NCI-H1105 (cell line): ENCODE results near the gene MYZAP.

Source experiments
- DNase-seq: peaks from one replicate; lab custom pipeline; 2025; lab: John Stamatoyannopoulos, UW

Gene MYZAP

GRCh38 chr15:57563416-57563815, 28.3 kb upstream of the MYZAP start:
- DNase-seq: no peak

DNA sequence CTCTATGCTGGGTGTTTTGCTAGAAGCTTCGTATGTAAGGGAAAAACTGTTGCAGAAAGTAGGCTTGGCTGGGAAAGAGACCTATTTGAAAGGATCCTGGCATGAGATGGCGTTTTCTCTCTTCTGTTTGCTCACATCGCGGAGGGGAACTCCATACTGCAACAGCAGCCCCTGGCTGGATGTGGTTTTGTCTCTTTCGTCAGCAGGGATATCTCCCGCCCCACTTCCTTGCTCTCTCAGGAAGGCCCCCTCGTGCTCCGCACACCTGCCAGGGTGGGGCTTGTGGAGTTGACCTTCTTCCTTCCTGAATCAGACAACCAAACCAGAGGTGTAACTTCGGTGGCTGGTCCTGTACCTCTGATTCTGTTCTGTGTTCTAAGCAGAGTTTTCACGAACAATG, 26.4 kb upstream of the MYZAP start:
- no peak for DNase-seq

DNA sequence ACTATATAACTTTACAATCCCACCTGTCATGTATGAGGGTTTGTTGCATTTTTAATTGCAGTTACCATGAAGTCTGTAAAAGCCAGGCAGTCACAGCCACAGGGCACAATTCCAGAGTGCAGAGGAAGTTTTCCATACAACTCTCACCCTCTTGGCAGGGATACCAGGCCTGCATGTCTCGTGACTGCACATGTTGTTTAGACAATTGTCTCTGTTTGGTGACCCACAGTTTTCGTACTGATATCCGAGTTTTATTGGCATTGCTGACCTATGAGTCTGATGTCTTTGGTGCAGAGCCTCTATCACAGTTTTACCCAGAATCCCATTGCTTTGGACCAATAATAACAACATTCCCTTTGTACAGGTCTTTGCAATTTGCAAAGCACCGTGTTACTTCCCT, 24.9 kb upstream of the MYZAP start:
- no peak for DNase-seq

DNA sequence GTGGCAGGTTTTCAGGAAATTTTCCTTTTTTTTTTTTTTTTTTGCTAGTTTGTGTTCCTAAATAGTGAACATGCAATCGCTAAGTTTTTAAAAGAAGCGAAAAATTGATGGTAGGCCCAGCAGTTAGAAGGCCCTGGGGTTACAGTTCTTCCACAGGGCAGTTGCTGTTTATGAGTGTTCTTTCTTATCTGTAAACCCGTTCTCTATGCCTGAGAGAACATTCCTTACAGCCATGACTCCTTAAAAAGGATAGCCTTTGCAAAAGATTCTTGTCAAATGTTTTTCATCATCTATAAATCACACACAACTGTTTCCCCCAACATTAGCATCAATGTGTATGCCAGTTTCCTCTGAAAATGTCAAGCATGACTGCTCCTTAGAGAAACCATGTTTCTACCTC, 23.8 kb upstream of the MYZAP start:
- no peak for DNase-seq

- no peak for DNase-seq
Measured at GRCh38 chr15:57568299-57568698, 23.4 kb upstream of the MYZAP start.

DNA sequence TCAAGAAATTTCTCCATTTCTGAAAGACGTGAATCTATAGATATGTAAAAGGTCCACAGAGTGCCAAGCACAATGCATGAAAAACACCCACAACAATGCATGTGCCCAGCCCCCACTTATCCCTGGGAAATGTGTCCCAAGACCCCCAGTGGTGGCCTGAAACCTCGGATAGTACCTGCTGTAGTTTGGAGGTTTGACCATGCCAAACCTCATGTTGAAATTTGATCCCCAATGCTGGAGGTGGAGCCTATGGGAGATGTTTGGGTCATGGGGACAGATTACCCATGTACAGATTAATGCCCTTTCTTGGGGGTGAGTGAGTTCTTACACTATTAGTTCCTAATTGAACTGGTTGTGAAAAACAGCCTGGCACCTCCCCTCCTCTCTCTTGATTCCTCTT, 21.4 kb upstream of the MYZAP start:
- DNase-seq: no peak

DNA sequence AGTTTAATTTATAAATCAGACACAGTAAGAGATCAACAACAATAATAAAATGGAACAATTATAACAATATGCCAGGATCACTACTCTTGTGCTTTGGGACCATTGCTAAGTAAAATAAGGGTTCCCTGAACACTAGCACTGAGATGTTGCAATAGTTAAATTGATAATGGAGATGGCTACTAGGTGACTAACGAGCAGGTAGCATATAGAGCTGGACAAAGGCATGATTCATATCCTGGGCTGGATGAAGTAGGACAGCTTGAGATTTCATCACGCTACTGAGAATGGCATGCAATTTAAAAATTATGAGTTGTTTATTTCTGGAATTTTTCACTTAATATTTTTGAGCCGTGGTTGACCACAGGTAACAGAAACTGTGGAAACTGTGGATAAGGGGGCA, 20.7 kb upstream of the MYZAP start:
- DNase-seq: no peak

GRCh38 chr15:57571725-57572124, 20.0 kb upstream of the MYZAP start:
- no peak for DNase-seq

DNA sequence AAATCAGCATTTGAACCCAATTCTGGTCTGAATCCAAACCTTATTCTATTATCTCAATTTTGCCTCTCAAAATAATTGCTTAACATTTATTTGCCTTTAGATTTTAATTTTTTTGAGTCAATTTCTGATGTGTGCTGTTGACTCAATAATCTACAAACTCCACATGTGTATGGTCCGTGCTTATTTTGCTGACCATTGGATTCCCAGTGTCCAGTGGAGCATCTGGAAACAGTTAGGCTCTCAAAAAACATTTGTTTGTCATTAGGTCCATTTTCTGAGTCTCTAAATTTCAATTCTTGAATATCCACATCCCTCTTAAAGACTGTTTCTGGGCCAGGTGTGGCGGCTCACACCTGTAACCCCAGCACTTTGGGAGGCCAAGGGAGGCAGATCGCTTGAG, 19.2 kb upstream of the MYZAP start:
- no peak for DNase-seq

- no peak for DNase-seq
Measured at GRCh38 chr15:57573151-57573550, 18.6 kb upstream of the MYZAP start.

DNA sequence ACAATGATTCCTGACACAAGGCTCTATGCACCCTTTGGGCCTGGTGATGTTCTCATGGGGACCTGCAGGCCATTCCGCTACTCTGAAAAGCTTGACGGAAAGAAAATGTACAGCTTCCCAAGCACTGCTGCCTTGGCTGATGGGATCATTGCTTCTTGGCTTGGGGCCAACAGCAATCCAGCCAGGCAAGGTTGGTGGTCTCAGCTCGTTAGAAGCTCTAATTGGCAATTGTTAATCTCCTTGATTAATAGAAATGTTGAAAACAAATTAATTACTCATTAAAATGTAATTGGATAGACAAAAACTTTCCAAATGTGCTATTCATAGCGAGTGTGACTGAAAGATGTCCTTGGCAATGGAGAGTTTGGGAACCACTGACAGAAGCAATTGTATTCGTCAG, 16.3 kb upstream of the MYZAP start:
- no peak for DNase-seq

DNA sequence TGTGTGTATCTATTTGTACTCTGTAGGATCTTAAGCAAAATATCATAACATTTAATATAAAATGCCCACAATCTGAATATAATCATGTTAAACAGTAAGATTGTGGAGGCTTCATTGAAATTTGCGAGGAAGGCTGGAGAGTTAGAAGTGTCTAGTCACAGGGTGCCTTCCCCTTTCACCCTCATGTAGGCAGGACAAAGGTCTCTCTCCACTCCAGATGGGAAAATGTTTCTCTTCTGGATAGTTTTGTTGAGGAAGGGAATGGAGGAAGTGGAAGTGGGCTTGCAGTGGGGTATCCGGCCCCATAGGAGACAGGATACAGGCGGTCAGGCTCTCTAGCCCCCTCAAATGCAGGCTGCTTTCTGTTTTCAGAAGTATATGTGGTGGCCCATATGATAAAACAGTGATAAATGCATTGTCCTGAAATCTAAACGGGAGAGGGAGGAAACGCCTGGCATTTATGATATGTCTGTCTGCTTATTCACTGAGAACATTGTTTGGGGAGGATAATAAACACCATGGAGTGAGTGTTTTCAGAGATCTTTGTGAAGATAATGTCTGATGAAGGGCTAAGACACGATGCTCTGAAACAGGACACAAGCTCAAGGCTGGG, 13.3 kb upstream of the MYZAP start:
- no peak for DNase-seq

- no peak for DNase-seq
Measured at GRCh38 chr15:57580428-57580827, 11.3 kb upstream of the MYZAP start.

DNA sequence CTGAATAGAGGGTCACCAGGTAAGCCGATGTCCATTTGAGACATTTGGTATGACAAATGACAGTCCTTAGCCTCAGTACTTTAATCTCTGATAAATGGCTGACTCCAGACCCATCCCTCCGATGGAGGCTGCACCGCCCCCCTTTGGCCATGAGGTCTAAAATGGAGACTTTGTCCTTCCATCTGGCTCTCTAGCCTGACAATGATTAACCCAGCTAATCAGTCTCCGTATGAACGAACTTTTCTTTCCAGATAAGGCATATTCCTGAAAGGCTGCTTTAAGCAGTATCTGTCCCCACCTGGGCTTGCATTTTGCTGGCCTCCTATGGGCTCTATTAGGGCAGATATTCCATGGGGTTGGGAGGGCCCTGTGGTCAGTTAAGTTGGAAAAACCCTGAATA, 10.8 kb upstream of the MYZAP start:
- no peak for DNase-seq

GRCh38 chr15:57582090-57582489, 9.6 kb upstream of the MYZAP start:
- DNase-seq: no peak

GRCh38 chr15:57583282-57583681, 8.4 kb upstream of the MYZAP start:
- DNase-seq: no peak

- DNase-seq: no peak
Measured at GRCh38 chr15:57583720-57584119, 8.0 kb upstream of the MYZAP start.

DNA sequence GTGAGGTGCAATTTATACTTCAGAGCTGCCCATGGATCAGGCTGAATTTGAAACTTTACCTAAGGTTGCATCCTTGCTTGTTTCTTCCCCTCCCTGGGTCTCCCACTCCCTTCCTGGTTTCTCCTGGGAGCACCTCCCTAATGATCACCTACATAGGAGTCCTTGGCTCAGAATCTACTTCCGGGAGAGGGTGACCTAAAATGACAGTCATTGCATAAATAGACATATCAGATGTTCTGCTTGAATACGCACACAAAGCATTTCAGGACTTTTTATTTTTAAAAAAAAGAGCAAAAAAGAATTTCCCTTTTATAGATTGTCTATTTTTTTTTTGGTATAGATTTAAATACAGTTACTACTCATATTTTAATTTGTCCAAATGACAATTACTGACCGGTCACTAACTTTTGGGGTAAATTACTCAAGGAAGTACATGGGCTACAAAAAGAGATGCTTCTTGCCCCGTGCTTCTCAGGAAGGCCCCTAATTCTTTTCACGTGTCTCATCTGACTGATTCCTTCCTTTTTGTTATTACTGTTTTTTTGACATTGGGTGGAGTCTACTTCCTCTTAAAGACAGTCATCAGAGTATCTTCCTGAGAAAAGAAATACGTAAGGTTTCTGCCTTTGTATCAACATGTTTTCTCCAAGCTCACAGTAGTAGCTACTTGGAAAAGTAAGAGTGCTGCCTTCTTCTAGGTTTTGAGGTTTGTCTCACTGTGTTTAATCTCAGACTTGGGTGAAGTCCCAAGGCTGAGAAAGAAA, 4.9 kb upstream of the MYZAP start:
- no peak for DNase-seq

- no peak for DNase-seq
Measured at GRCh38 chr15:57589281-57589680, 2.4 kb upstream of the MYZAP start.

GRCh38 chr15:57589754-57590153, 1.9 kb upstream of the MYZAP start:
- DNase-seq: no peak

DNA sequence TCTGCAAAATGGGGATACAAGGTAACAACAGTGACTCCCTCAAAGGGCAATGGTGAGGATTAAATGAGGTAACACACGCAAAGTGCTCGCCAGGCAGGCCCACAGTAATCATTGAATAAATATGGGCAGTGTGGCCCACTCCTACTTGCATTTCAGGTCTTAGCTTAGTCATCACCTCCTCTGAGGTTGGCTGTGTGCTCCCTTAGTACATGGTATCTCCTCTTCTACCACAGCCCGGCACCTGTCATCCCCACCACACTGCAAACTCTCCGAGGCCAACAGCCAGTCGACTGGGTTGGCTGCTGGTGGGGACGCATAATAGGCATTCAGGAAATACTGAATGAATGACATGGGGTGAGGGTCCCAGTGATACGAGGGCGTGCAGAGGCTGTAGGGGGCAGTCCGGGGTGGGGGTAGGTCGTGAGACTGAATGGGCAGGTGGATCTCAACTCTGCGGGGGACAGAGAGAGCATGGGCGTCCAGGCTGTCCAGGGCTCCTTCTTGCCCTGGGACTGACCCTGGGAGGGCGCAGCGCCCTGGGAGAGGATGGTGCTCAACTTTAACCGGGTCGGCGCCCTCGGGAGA, 375 bp upstream of the MYZAP start:
- DNase-seq: no peak

- no peak for DNase-seq
Measured at GRCh38 chr15:57592426-57592825, 722 bp downstream of the MYZAP start.

DNA sequence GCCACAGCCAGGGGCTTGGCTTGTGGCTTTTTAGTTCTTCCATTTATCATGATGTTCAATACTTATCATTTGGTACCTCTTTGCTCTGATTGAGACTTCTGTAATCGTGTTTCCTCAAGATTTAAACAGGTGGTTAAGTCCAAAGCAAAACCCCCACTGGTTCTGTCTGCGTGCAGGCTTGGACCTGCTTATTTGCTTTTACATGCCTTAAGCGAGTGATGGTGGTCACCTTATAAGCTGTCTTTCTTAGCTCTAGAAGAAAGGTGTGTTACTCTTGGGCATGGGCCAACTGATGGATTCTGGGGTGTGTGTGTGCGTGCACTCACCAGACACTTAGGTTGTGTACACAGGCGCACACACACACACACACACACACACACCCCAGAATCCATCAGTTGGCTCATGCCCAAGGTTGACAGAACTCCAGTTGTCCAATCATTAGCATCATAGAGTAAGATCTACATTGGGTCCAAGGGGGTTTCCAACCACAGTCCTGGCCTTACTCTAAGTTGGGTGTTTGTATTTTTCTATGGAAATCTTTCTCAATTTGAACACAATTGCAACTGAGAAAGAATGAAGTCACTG, 1.2 kb downstream of the MYZAP start:
- DNase-seq: no peak
